ENCODE data around the gene RECK.

- TF ChIP-seq POLR2A (IDR thresholded peaks at IDR 0.05) (no peak), EP300 (IDR thresholded peaks at IDR 0.05) (no peak)
- TF ChIP-seq, protein P1, sequence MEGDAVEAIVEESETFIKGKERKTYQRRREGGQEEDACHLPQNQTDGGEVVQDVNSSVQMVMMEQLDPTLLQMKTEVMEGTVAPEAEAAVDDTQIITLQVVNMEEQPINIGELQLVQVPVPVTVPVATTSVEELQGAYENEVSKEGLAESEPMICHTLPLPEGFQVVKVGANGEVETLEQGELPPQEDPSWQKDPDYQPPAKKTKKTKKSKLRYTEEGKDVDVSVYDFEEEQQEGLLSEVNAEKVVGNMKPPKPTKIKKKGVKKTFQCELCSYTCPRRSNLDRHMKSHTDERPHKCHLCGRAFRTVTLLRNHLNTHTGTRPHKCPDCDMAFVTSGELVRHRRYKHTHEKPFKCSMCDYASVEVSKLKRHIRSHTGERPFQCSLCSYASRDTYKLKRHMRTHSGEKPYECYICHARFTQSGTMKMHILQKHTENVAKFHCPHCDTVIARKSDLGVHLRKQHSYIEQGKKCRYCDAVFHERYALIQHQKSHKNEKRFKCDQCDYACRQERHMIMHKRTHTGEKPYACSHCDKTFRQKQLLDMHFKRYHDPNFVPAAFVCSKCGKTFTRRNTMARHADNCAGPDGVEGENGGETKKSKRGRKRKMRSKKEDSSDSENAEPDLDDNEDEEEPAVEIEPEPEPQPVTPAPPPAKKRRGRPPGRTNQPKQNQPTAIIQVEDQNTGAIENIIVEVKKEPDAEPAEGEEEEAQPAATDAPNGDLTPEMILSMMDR (IDR thresholded peaks at IDR 0.05) = no peak
Observed at GRCh38 chr9:35994959-35995358, 41.8 kb upstream of the RECK start.

Data from tibial nerve (tissue), 4 donors.